Adipose tissue (tissue), 3 donors: Measurements from ENCODE around the gene DSE. TPM values are rescaled to one million over a fixed set of nuclear protein-coding genes. Genes with fewer than 3 reads are reported as not detected.
A peak's percentile ranks its signal among the peaks of the same experiment; 100 is the strongest.

Experiments used
- H3K27ac ChIP-seq: one replicate; pipeline ENCODE4 v1.5.1; 2013; ENCODE audit warnings: low read depth, low read length
- WGBS, 3 donors: extraction: QIAGEN DNeasy Blood & Tissue Kit; methylation state at CpG; one replicate each; pipeline ENCODE4 v1.1.7; 2013; 5-methylcytosine and 5-hydroxymethylcytosine counted together
- polyA plus RNA-seq, 3 donors: library from polyadenylated mRNA; stranded (reverse); fragments of 200-250 nt; gene quantifications; one replicate each; pipeline ENCODE4 v1.2.3, GENCODE V29; 2013
- donor health status: healthy with polysubstance abuse.
- donor health status: Bipolar disorder and iron deficiency.
- donor health status: healthy.

The DSE gene
- polyA plus RNA-seq, 3 donors, result 3.5 to 31.2 (median 20.6) TPM

- H3K27ac ChIP-seq, result no peak overlapping the region
- 79 to 96% (median 82%) methylated on average over 1 of the region's 1 CpG for WGBS, 3 donors
These were observed 16.5 kb upstream of the DSE start for GRCh38 chr6:116354236-116354635.

- no peak overlapping the region for H3K27ac ChIP-seq
- WGBS, 3 donors, result 90 to 99% (median 91%) methylated on average over 3 of the region's 3 CpGs
These were observed 15.0 kb upstream of the DSE start for GRCh38 chr6:116355796-116356195.

- no peak overlapping the region for H3K27ac ChIP-seq
- WGBS, 3 donors, result 57 to 96% (median 70%) methylated on average over 1 of the region's 1 CpG
These were observed 11.6 kb upstream of the DSE start for GRCh38 chr6:116359131-116359530.

GRCh38 chr6:116359835-116360234, 10.9 kb upstream of the DSE start:
- 98 to 100% (median 99%) methylated on average over 2 of the region's 2 CpGs for WGBS, 3 donors

GRCh38 chr6:116362276-116362675, 8.5 kb upstream of the DSE start:
- no peak overlapping the region for H3K27ac ChIP-seq
- WGBS, 3 donors, result 40 to 71% (median 66%) methylated on average over 2 of the region's 2 CpGs

More at GRCh38 chr6:116359835-116360234, 10.9 kb upstream of the DSE start:
- H3K27ac ChIP-seq, result no peak overlapping the region

GRCh38 chr6:116363759-116364158, 7.0 kb upstream of the DSE start:
- H3K27ac ChIP-seq, result no peak overlapping the region

- WGBS, 3 donors, result 75 to 88% (median 75%) methylated on average over 2 of the region's 2 CpGs
- no peak overlapping the region for H3K27ac ChIP-seq
These were observed 6.4 kb upstream of the DSE start for GRCh38 chr6:116364321-116364720.

- 67 to 75% (median 72%) methylated on average over 2 of the region's 2 CpGs for WGBS, 3 donors
- H3K27ac ChIP-seq, result no peak overlapping the region
These were observed 5.0 kb upstream of the DSE start for GRCh38 chr6:116365743-116366142.

- 92 to 93% (median 93%) methylated on average over 6 of the region's 6 CpGs for WGBS, 3 donors
- H3K27ac ChIP-seq, result no peak overlapping the region
These were observed 3.9 kb upstream of the DSE start for GRCh38 chr6:116366740-116367275.

GRCh38 chr6:116369540-116369939, 1.2 kb upstream of the DSE start:
- no peak overlapping the region for H3K27ac ChIP-seq
- WGBS, 3 donors, result 36 to 65% (median 36%) methylated on average over 1 of the region's 1 CpG

- H3K27ac ChIP-seq, result peak overlapping the region; percentile 36
- WGBS, 3 donors, result 6 to 13% (median 10%) methylated on average over 23 to 29 of the region's 29 CpGs
These were observed 585 bp upstream of the DSE start for GRCh38 chr6:116369964-116370759.

GRCh38 chr6:116371120-116371917, 572 bp downstream of the DSE start:
- H3K27ac ChIP-seq, result peak overlapping the region; percentile 36
- 0 to 1% (median 0%) methylated on average over 61 to 75 of the region's 75 CpGs for WGBS, 3 donors

GRCh38 chr6:116371918-116372209, 1.1 kb downstream of the DSE start:
- H3K27ac ChIP-seq, result no peak overlapping the region
- WGBS, 3 donors, result 40 to 47% (median 42%) methylated on average over 8 of the region's 8 CpGs

- WGBS, 3 donors, result 88 to 93% (median 92%) methylated on average over 6 of the region's 6 CpGs
- no peak overlapping the region for H3K27ac ChIP-seq
These were observed 2.6 kb downstream of the DSE start for GRCh38 chr6:116373300-116373699.

- 63 to 84% (median 67%) methylated on average over 1 of the region's 1 CpG for WGBS, 3 donors
- no peak overlapping the region for H3K27ac ChIP-seq
These were observed 3.2 kb downstream of the DSE start for GRCh38 chr6:116373940-116374339.

- 84 to 88% (median 86%) methylated on average over 5 of the region's 5 CpGs for WGBS, 3 donors
- H3K27ac ChIP-seq, result no peak overlapping the region
These were observed 3.8 kb downstream of the DSE start for GRCh38 chr6:116374586-116374985.

GRCh38 chr6:116375262-116375661, 4.5 kb downstream of the DSE start:
- H3K27ac ChIP-seq, result no peak overlapping the region
- 94 to 97% (median 97%) methylated on average over 2 of the region's 2 CpGs for WGBS, 3 donors

- WGBS, 3 donors, result 88 to 91% (median 90%) methylated on average over 4 of the region's 4 CpGs
- no peak overlapping the region for H3K27ac ChIP-seq
These were observed 5.4 kb downstream of the DSE start for GRCh38 chr6:116376149-116376548.

GRCh38 chr6:116379764-116380163, 9.0 kb downstream of the DSE start:
- H3K27ac ChIP-seq, result no peak overlapping the region

- WGBS, 3 donors, result 52 to 100% (median 61%) methylated on average over 1 of the region's 1 CpG
- H3K27ac ChIP-seq, result no peak overlapping the region
These were observed 9.6 kb downstream of the DSE start for GRCh38 chr6:116380346-116380745.
